ENCODE data around the gene CDH24. TPM values are rescaled to one million over a fixed set of nuclear protein-coding genes. Genes with fewer than 3 reads are reported as not detected.

CDH24 gene
- total RNA-seq, 1 donor from 2014 or later, result 15.0 TPM

DNA sequence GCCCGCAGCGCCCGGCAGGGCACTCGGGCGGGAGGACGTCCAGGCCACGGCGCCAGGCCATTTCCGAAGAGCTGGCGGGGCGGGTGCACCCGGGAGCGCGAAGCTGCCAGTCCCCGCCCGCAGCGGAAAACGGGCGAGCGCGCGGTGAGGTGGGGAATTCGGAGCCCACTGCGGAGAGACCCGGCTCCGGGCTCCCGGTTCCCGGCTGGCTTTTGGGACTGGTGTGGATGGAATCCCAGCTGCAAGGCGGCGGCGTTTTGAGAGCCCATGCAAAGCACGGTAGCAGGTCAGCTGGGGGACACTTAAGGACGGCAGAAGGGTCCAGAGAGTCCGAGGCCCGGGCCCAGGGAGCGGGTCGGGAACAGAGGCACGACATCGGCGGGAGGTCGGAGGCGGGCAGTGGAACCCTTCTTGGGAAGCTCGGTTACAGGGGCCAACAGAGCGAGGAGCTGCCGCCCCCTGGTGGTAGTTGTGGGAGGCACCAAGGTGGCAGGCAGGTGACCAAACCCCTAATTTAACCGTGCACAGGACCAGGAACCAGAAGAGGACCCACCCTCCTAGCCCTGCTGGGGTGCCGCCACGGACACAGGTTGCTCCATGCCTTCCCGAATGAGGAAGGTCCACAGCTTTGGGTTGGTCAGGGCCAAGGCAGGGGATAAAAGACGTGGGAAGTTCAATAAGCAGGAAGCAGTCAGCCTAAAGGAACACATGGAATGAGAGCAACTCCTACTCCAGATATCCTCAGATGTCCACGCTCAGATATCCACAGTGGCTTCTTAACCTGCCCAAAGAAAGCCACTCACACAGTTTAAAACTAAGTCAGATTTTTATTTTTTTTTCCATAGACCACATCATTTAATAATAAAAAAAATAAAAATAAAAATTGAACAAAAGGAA is 685 bp upstream of the CDH24 start:
- Mint-ChIP-seq H3K27me3 (ENCODE audit: insufficient read depth, low read depth) (peaks cover 6% of the 10 kb centered on the region), H3K36me3 (peaks cover 22% of the 10 kb centered on the region), H3K9me3 (no peaks in the 10 kb centered on the region), H3K4me1 (peaks cover 22% of the 10 kb centered on the region), H3K4me3 (peak overlapping the region; percentile 92), H3K27ac (no peak overlapping the region)
- Histone ChIP-seq H3K9ac (no peak overlapping the region), H3K4me3 (peak overlapping the region; percentile 92), H3K9me3 (ENCODE audit: low read depth) (no peaks in the 10 kb centered on the region), H3F3A (ENCODE audit: low read depth) (peaks cover 52% of the 10 kb centered on the region), H2AFZ (replicated peaks) (no peak overlapping the region), H4K20me1 (ENCODE audit: low read depth) (peaks cover 60% of the 10 kb centered on the region), H3K27ac (peak overlapping the region; percentile 81), H3K4me2 (peak overlapping the region; percentile 94), H3K79me2 (ENCODE audit: low read depth) (peaks cover 17% of the 10 kb centered on the region), H3K36me3 (peaks cover 14% of the 10 kb centered on the region), H3K4me1 (peaks cover 5% of the 10 kb centered on the region), H3K27me3 (no peaks in the 10 kb centered on the region)
- DNase-seq (ENCODE audit: low spot score), result peak; percentile 95
- peak; percentile 87 for TF ChIP-seq CTCF (IDR thresholded peaks at IDR 0.05)
- TF ChIP-seq EZH2 (IDR thresholded peaks at IDR 0.05), result no peak
- TF ChIP-seq EZH2phosphoT487 (IDR thresholded peaks at IDR 0.05), result no peak

DNA sequence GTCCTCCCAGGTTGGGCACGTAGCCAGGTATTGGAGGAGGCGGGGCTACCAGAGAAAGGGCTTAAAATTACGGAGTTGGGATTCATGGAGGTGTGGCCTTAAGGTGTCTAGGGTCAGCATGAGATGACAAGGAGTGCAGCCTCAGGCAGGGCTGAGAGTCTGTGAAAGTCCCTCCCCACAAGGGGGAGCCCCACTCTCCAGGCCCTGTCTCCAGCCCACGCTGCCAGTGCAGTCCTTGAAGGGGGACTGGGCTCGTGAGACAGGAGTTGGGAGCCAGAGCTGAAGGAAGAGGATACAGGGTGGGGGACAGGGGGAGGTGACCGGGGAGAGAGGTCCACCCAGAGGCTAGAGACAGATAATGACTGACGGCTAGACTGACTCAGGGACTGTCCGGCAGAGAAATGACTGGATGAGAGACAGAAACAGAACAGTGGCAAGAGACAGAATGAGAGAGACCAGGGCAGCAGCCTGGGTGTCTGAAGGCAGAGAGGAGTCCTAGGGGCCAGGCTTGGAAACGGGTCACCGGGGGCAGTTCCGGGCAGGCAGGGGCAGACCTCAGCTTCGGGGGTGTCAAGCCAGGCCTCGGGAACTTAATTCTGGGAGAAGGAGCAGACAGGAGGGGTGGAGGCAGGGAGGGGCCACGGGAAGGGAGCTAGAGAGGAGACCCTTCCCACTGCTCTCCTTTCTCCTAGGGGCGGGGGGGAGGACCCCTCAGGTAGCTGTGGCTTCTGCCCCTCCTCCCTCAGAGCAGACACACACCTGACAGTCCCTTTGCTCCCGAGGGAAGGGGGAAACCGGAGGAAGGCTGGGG is 970 bp downstream of the CDH24 start:
- H3K9me3 Mint-ChIP-seq, result no peaks in the 10 kb centered on the region
- peak overlapping the region; percentile 89 for H3K4me3 Mint-ChIP-seq
- Histone ChIP-seq H4K20me1 (ENCODE audit: low read depth) (peaks cover 48% of the 10 kb centered on the region), H3K27me3 (no peaks in the 10 kb centered on the region), H3K9ac (no peak overlapping the region), H3K4me1 (peaks cover 5% of the 10 kb centered on the region), H3K9me3 (ENCODE audit: low read depth) (no peaks in the 10 kb centered on the region), H3K79me2 (ENCODE audit: low read depth) (peaks cover 7% of the 10 kb centered on the region), H3K4me2 (peak overlapping the region; percentile 94), H3K36me3 (peaks cover 3% of the 10 kb centered on the region), H3F3A (ENCODE audit: low read depth) (peaks cover 38% of the 10 kb centered on the region), H3K27ac (no peak overlapping the region), H3K4me3 (peak overlapping the region; percentile 92), H2AFZ (replicated peaks) (peak overlapping the region; percentile 63)
- H3K36me3 Mint-ChIP-seq, result peaks cover 18% of the 10 kb centered on the region
- peak; percentile 87 for DNase-seq (ENCODE audit: low spot score)
- H3K27me3 Mint-ChIP-seq (ENCODE audit: insufficient read depth, low read depth), result peaks cover 8% of the 10 kb centered on the region
- TF ChIP-seq CTCF (IDR thresholded peaks at IDR 0.05), result peak; percentile 87
- TF ChIP-seq EZH2phosphoT487 (IDR thresholded peaks at IDR 0.05), result no peak
- peaks cover 24% of the 10 kb centered on the region for H3K4me1 Mint-ChIP-seq
- peak overlapping the region; percentile 46 for H3K27ac Mint-ChIP-seq

GRCh38 chr14:23055621-23056144 is 1.6 kb downstream of the CDH24 start:
- H3K27ac ChIP-seq, result no peak overlapping the region
- no peak overlapping the region for H3K27ac Mint-ChIP-seq
- peak overlapping the region; percentile 92 for H3K4me3 ChIP-seq

More at GRCh38 chr14:23055621-23056144, 1.6 kb downstream of the CDH24 start:
- Histone ChIP-seq H3K4me2 (peak overlapping the region; percentile 94), H3K27me3 (no peaks in the 10 kb centered on the region), H2AFZ (replicated peaks) (no peak overlapping the region), H3K4me1 (peaks cover 5% of the 10 kb centered on the region), H3K9ac (no peak overlapping the region), H3F3A (ENCODE audit: low read depth) (peaks cover 31% of the 10 kb centered on the region), H3K36me3 (peaks cover 3% of the 10 kb centered on the region), H4K20me1 (ENCODE audit: low read depth) (peaks cover 41% of the 10 kb centered on the region), H3K9me3 (ENCODE audit: low read depth) (no peaks in the 10 kb centered on the region), H3K79me2 (ENCODE audit: low read depth) (peaks cover 7% of the 10 kb centered on the region)
- peak overlapping the region; percentile 89 for H3K4me3 Mint-ChIP-seq
- H3K36me3 Mint-ChIP-seq, result peaks cover 16% of the 10 kb centered on the region
- TF ChIP-seq CTCF (IDR thresholded peaks at IDR 0.05) (no peak), EZH2 (IDR thresholded peaks at IDR 0.05) (no peak), EZH2phosphoT487 (IDR thresholded peaks at IDR 0.05) (no peak)
- peaks cover 8% of the 10 kb centered on the region for H3K27me3 Mint-ChIP-seq (ENCODE audit: insufficient read depth, low read depth)
- H3K4me1 Mint-ChIP-seq, result peaks cover 24% of the 10 kb centered on the region
- no peak for DNase-seq (ENCODE audit: low spot score)
- no peaks in the 10 kb centered on the region for H3K9me3 Mint-ChIP-seq
